Measurements from ENCODE around the gene SPTBN4. TPM values are rescaled to one million over a fixed set of nuclear protein-coding genes. Genes with fewer than 3 reads are reported as not detected.
"Not testable (repeated sequence)": the region's sequence is repeated elsewhere in the genome, so short reads cannot be mapped to it uniquely, and the experiment has no call there.

The SPTBN4 gene
- total and polyA plus RNA-seq, 8 donors = 1.4 to 18.1 (median 2.2) TPM; not detected in 1

GRCh38 chr19:40560092-40560507, 93.3 kb downstream of the SPTBN4 start:
- no peak overlapping the region for H3K4me3 ChIP-seq
- 61 to 69% (median 63%) methylated on average over 16 to 20 of the region's 20 CpGs for WGBS, 5 donors
- peaks cover 0 to 56% (median 6%) of the 10 kb centered on the region in 3 donors for H3K27me3 ChIP-seq
- no peak overlapping the region for H3K27ac ChIP-seq
- peaks cover 0 to 16% (median 0%) of the 10 kb centered on the region in 4 donors for H3K36me3 ChIP-seq
- no peaks in the 10 kb centered on the region for H3K4me1 ChIP-seq
- intact Hi-C loops (cut with DNase I; ENCODE audit: low total_unique reads) = no loop called here
- TF ChIP-seq EP300 (IDR thresholded peaks at IDR 0.05) = no peak
- TF ChIP-seq, protein P1, sequence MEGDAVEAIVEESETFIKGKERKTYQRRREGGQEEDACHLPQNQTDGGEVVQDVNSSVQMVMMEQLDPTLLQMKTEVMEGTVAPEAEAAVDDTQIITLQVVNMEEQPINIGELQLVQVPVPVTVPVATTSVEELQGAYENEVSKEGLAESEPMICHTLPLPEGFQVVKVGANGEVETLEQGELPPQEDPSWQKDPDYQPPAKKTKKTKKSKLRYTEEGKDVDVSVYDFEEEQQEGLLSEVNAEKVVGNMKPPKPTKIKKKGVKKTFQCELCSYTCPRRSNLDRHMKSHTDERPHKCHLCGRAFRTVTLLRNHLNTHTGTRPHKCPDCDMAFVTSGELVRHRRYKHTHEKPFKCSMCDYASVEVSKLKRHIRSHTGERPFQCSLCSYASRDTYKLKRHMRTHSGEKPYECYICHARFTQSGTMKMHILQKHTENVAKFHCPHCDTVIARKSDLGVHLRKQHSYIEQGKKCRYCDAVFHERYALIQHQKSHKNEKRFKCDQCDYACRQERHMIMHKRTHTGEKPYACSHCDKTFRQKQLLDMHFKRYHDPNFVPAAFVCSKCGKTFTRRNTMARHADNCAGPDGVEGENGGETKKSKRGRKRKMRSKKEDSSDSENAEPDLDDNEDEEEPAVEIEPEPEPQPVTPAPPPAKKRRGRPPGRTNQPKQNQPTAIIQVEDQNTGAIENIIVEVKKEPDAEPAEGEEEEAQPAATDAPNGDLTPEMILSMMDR (IDR thresholded peaks at IDR 0.05) = no peak
- TF ChIP-seq POLR2A (IDR thresholded peaks at IDR 0.05) = no peak
- no peak for TF ChIP-seq POLR2AphosphoS5 (IDR thresholded peaks at IDR 0.05)
- H3K9me3 ChIP-seq = no peaks in the 10 kb centered on the region
- no peak for DNase-seq

- TF ChIP-seq POLR2A (IDR thresholded peaks at IDR 0.05) (no peak), POLR2AphosphoS5 (IDR thresholded peaks at IDR 0.05) (no peak), EP300 (IDR thresholded peaks at IDR 0.05) (no peak)
- TF ChIP-seq, protein P1 (IDR thresholded peaks at IDR 0.05) = no peak
- peaks cover 0 to under 1% (median under 1%) of the 10 kb centered on the region in 4 donors for H3K4me1 ChIP-seq
- intact Hi-C loops (cut with DNase I; ENCODE audit: low total_unique reads) = no loop called here
- WGBS, 5 donors = 65 to 71% (median 68%) methylated on average over 4 of the region's 4 CpGs
- H3K27me3 ChIP-seq = peaks cover 6 to 59% (median 24%) of the 10 kb centered on the region in 3 donors
- peaks cover 0 to 16% (median 0%) of the 10 kb centered on the region in 4 donors for H3K36me3 ChIP-seq
- DNase-seq = no peak
- no peak overlapping the region for H3K4me3 ChIP-seq
- H3K9me3 ChIP-seq = no peaks in the 10 kb centered on the region
- no peak overlapping the region for H3K27ac ChIP-seq
Measured at GRCh38 chr19:40561947-40562346, 95.1 kb downstream of the SPTBN4 start.

DNA sequence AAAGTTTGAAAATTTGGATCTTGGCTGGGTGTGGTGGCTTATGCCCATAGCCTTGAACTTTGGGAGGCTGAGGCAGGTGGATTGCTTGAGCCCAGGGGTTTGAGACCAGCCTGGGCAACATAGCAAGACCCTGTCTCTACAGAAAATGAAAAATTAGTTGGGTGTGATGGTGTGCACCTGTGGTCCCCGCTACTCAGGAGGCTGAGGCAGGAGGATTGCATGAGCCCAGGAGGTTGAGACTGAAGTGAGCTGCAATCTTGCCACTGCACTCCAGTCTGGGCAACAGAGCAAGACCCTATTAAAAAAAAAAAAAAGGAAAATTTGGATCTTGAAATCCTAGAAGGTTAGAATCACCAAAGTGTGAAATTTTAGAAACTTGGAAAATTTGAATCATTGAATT, 97.7 kb downstream of the SPTBN4 start:
- peaks cover 12 to 73% (median 43%) of the 10 kb centered on the region in 3 donors for H3K27me3 ChIP-seq
- H3K27ac ChIP-seq = not testable (repeated sequence)
- 79 to 100% (median 91%) methylated on average over 1 of the region's 1 CpG for WGBS, 5 donors

GRCh38 chr19:40565355-40565754, 98.6 kb downstream of the SPTBN4 start:
- DNase-seq = no peak
- TF ChIP-seq EP300 (IDR thresholded peaks at IDR 0.05) (no peak), POLR2AphosphoS5 (IDR thresholded peaks at IDR 0.05) (no peak), POLR2A (IDR thresholded peaks at IDR 0.05) (no peak)
- TF ChIP-seq, protein P1 (IDR thresholded peaks at IDR 0.05) = no peak
- Histone ChIP-seq H3K36me3 (peaks cover 0 to 4% (median 0%) of the 10 kb centered on the region in 4 donors), H3K27ac (no peak overlapping the region), H3K4me1 (peaks cover 9 to 20% (median 17%) of the 10 kb centered on the region in 4 donors), H3K4me3 (no peak overlapping the region), H3K9me3 (no peaks in the 10 kb centered on the region), H3K27me3 (peaks cover 12 to 64% (median 42%) of the 10 kb centered on the region in 3 donors)
- intact Hi-C loops (cut with DNase I; ENCODE audit: low total_unique reads) = no loop called here
- 62 to 76% (median 69%) methylated on average over 2 to 7 of the region's 7 CpGs for WGBS, 5 donors

More for the DNA sequence above, 97.7 kb downstream of the SPTBN4 start:
- intact Hi-C loops (cut with DNase I; ENCODE audit: low total_unique reads); DNase-seq; H3K9me3 ChIP-seq; H3K4me3 ChIP-seq: not testable (repeated sequence)
- Histone ChIP-seq H3K4me1 (peaks cover 9 to 15% (median 12%) of the 10 kb centered on the region in 4 donors), H3K36me3 (peaks cover 0 to 13% (median 0%) of the 10 kb centered on the region in 4 donors)

- no peak overlapping the region for H3K27ac ChIP-seq
- no peak for DNase-seq
- H3K4me3 ChIP-seq = no peak overlapping the region
- intact Hi-C loops (cut with DNase I; ENCODE audit: low total_unique reads) = no loop called here
- 39 to 73% (median 53%) methylated on average over 9 to 14 of the region's 14 CpGs for WGBS, 5 donors
- H3K27me3 ChIP-seq = peaks cover 12 to 59% (median 39%) of the 10 kb centered on the region in 3 donors
- H3K36me3 ChIP-seq = no peaks in the 10 kb centered on the region
- TF ChIP-seq EP300 (IDR thresholded peaks at IDR 0.05) (no peak), POLR2AphosphoS5 (IDR thresholded peaks at IDR 0.05) (no peak), POLR2A (IDR thresholded peaks at IDR 0.05) (no peak)
- TF ChIP-seq, protein P1 (IDR thresholded peaks at IDR 0.05) = no peak
- H3K4me1 ChIP-seq = peaks cover 13 to 24% (median 19%) of the 10 kb centered on the region in 4 donors
- H3K9me3 ChIP-seq = no peaks in the 10 kb centered on the region
Measured at GRCh38 chr19:40565910-40566495, 99.2 kb downstream of the SPTBN4 start.
